IMR-90 (cell line): Measurements from ENCODE around the gene AKAP17A. TPM values are rescaled to one million over a fixed set of nuclear protein-coding genes. Genes with fewer than 3 reads are reported as not detected.

ENCODE experiments used
- ATAC-seq: fragments of 200-7000 bp; cut with Tn5 transposase; 2 replicates; pipeline ENCODE4 v1.9.1; 2020; ENCODE audit warnings: low read depth, mild to moderate bottlenecking, moderate library complexity
- BruUV-seq: library from RNA; stranded (reverse); fragments of 400-500 nt; replicated peaks from 2 replicates; lab custom pipeline; 2021; lab: Mats Ljungman, UMichigan
- CTCF ChIA-PET: fragments of 300-600 bp; formaldehyde crosslinking; extraction: SDS; loops from one replicate; lab custom pipeline; 2021; ENCODE audit warnings: antibody characterized with exemption; lab: Yijun Ruan, JAX
- POLR2A ChIA-PET: fragments of 300-600 bp; sonication (Branson Sonifier 250); formaldehyde crosslinking; loops from one replicate; lab custom pipeline; 2022; ENCODE audit warnings: antibody characterized with exemption; ENCODE audit not compliant: unreplicated experiment; lab: Charles Lee
- DNase-seq: peaks from one replicate; pipeline ENCODE4 v3.0.0; 2013
- H2AFZ ChIP-seq: replicated peaks from 2 replicates; pipeline ENCODE3; 2013; ENCODE audit warnings: low read length, mild to moderate bottlenecking; ENCODE audit not compliant: poor library complexity
- H2AK5ac ChIP-seq: 2 replicates; pipeline ENCODE4 v1.6.1; 2013; ENCODE audit warnings: low read depth, low read length, inconsistent platforms
- H2AK9ac ChIP-seq: replicated peaks from 2 replicates; pipeline ENCODE3; 2013; ENCODE audit warnings: mild to moderate bottlenecking, low read depth, low read length, moderate library complexity; ENCODE audit not compliant: poor library complexity
- H2BK120ac ChIP-seq: 2 replicates; pipeline ENCODE4 v1.6.1; 2013; ENCODE audit warnings: low read depth, low read length, inconsistent platforms
- H2BK15ac ChIP-seq: 3 replicates; pipeline ENCODE4 v1.6.1; 2013; ENCODE audit warnings: low read depth, low read length, inconsistent platforms
- H2BK20ac ChIP-seq: 2 replicates; pipeline ENCODE4 v1.6.1; 2013; ENCODE audit warnings: low read depth, mild to moderate bottlenecking, inconsistent platforms, low read length, moderate library complexity
- H2BK5ac ChIP-seq: 2 replicates; pipeline ENCODE4 v1.6.1; 2013; ENCODE audit warnings: mild to moderate bottlenecking, low read depth, low read length, inconsistent platforms; ENCODE audit not compliant: poor library complexity, severe bottlenecking
- H3K14ac ChIP-seq: replicated peaks from 2 replicates; pipeline ENCODE4 v1.6.1; 2013; ENCODE audit warnings: low read depth, low read length, inconsistent platforms
- H3K18ac ChIP-seq: 2 replicates; pipeline ENCODE4 v1.6.1; 2013; ENCODE audit warnings: low read depth, low read length, control low read depth
- H3K23ac ChIP-seq: 2 replicates; pipeline ENCODE4 v1.6.1; 2013; ENCODE audit warnings: low read depth, low read length, inconsistent platforms
- H3K27ac ChIP-seq: 2 replicates; pipeline ENCODE4 v1.5.1; 2013; ENCODE audit warnings: mild to moderate bottlenecking, control low read depth, low read length; ENCODE audit not compliant: insufficient read depth
- H3K27me3 ChIP-seq: 2 replicates; pipeline ENCODE4 v1.6.1; 2013; ENCODE audit warnings: low read length; ENCODE audit not compliant: control insufficient read depth, insufficient read depth
- H3K36me3 ChIP-seq: 2 replicates; pipeline ENCODE4 v1.6.1; 2013; ENCODE audit warnings: low read length, mixed read lengths; ENCODE audit not compliant: control insufficient read depth, insufficient read depth
- H3K4ac ChIP-seq: 2 replicates; pipeline ENCODE4 v1.6.1; 2013; ENCODE audit warnings: low read depth, low read length, inconsistent platforms
- H3K4me1 ChIP-seq: 2 replicates; pipeline ENCODE4 v1.6.1; 2013; ENCODE audit warnings: low read length, mixed read lengths; ENCODE audit not compliant: control insufficient read depth, insufficient read depth
- H3K4me2 ChIP-seq: 2 replicates; pipeline ENCODE4 v1.6.1; 2013; ENCODE audit warnings: low read depth, mild to moderate bottlenecking, control low read depth, low read length, moderate library complexity
- H3K4me3 ChIP-seq: 2 replicates; pipeline ENCODE4 v1.5.1; 2013; ENCODE audit warnings: low read depth, mild to moderate bottlenecking, control low read depth, low read length, moderate library complexity; ENCODE audit not compliant: insufficient read depth
- H3K56ac ChIP-seq: 2 replicates; pipeline ENCODE4 v1.6.1; 2013; ENCODE audit warnings: low read length, inconsistent platforms; ENCODE audit not compliant: insufficient read depth; ENCODE audit errors: extremely low read depth
- H3K79me1 ChIP-seq, 2 experiments: 2 replicates each; pipeline ENCODE4 v1.6.1; 2013; ENCODE audit warnings: low read length in 2 of 2, inconsistent platforms in 1 of 2, low read depth in 1 of 2
- H3K9ac ChIP-seq: 2 replicates; pipeline ENCODE4 v1.6.1; 2013; ENCODE audit warnings: low read depth, low read length, control low read depth
- H3K9me1 ChIP-seq: 2 replicates; pipeline ENCODE4 v1.6.1; 2013; ENCODE audit warnings: low read length, inconsistent platforms; ENCODE audit not compliant: insufficient read depth
- H3K9me3 ChIP-seq: 2 replicates; pipeline ENCODE4 v1.6.1; 2013; ENCODE audit warnings: low read length; ENCODE audit not compliant: control insufficient read depth, insufficient read depth
- H4K20me1 ChIP-seq: 2 replicates; pipeline ENCODE4 v1.6.1; 2013; ENCODE audit warnings: low read length, inconsistent platforms; ENCODE audit not compliant: insufficient read depth
- H4K5ac ChIP-seq: 2 replicates; pipeline ENCODE4 v1.6.1; 2013; ENCODE audit warnings: mild to moderate bottlenecking, low read depth, low read length, control low read depth
- H4K8ac ChIP-seq, 2 experiments: 2 replicates each; pipeline ENCODE4 v1.6.1; 2013; ENCODE audit warnings: low read depth in 2 of 2, low read length in 2 of 2, control low read depth in 1 of 2, inconsistent platforms in 1 of 2
- H4K91ac ChIP-seq: 2 replicates; pipeline ENCODE4 v1.6.1; 2013; ENCODE audit warnings: low read depth, low read length, inconsistent platforms; ENCODE audit not compliant: insufficient read depth
- BHLHE40 ChIP-seq: fragments of 150-350 bp; IDR thresholded peaks from 2 replicates; pipeline ENCODE4 v1.6.1; 2016; ENCODE audit warnings: mild to moderate bottlenecking, low read depth, low read length
- CEBPB ChIP-seq: IDR thresholded peaks from 2 replicates; pipeline ENCODE4 v1.6.1; 2012; ENCODE audit warnings: low read depth, low read length, improper control_type of control experiment
- CHD1 ChIP-seq: IDR thresholded peaks from 2 replicates; pipeline ENCODE4 v1.6.1; 2012; ENCODE audit warnings: low read depth, low read length, improper control_type of control experiment
- ELK1 ChIP-seq: fragments of 150-350 bp; IDR thresholded peaks from 2 replicates; pipeline ENCODE4 v1.6.1; 2016; ENCODE audit warnings: low read depth, mild to moderate bottlenecking, low read length, moderate library complexity, borderline replicate concordance
- FOS ChIP-seq: fragments of 150-350 bp; IDR thresholded peaks from 2 replicates; pipeline ENCODE4 v1.6.1; 2016; ENCODE audit warnings: low read depth, low read length
- MAFK ChIP-seq: IDR thresholded peaks from 2 replicates; pipeline ENCODE4 v1.6.1; 2012; ENCODE audit warnings: low read depth, low read length, improper control_type of control experiment
- MAZ ChIP-seq: IDR thresholded peaks from 2 replicates; pipeline ENCODE4 v1.6.1; 2012; ENCODE audit warnings: low read depth, mild to moderate bottlenecking, low read length, improper control_type of control experiment, moderate library complexity, borderline replicate concordance
- MXI1 ChIP-seq: IDR thresholded peaks from 2 replicates; pipeline ENCODE4 v1.6.1; 2012; ENCODE audit warnings: low read depth, mild to moderate bottlenecking, low read length, moderate library complexity, borderline replicate concordance
- NFE2L2 ChIP-seq: fragments of 150-350 bp; IDR thresholded peaks from 2 replicates; pipeline ENCODE4 v1.6.1; 2016; ENCODE audit warnings: low read depth, mild to moderate bottlenecking, low read length
- POLR2A ChIP-seq: IDR thresholded peaks from 2 replicates; pipeline ENCODE4 v1.6.1; 2012; ENCODE audit warnings: mild to moderate bottlenecking, low read depth, low read length
- RAD21 ChIP-seq: IDR thresholded peaks from 2 replicates; pipeline ENCODE4 v1.6.1; 2012; ENCODE audit warnings: low read length, improper control_type of control experiment
- RCOR1 ChIP-seq: IDR thresholded peaks from 2 replicates; pipeline ENCODE4 v1.6.1; 2012; ENCODE audit warnings: mild to moderate bottlenecking, low read length, improper control_type of control experiment; ENCODE audit not compliant: insufficient replicate concordance
- RFX5 ChIP-seq: IDR thresholded peaks from 2 replicates; pipeline ENCODE4 v1.8.0; 2012; ENCODE audit warnings: low read depth, mild to moderate bottlenecking, low read length, moderate library complexity
- SMC3 ChIP-seq: fragments of 150-350 bp; IDR thresholded peaks from 2 replicates; pipeline ENCODE4 v1.6.1; 2016; ENCODE audit warnings: low read depth, mild to moderate bottlenecking, antibody characterized with exemption, low read length, moderate library complexity
- WGBS, 2 experiments: methylation state at CpG; one replicate each; pipeline versions ENCODE4 v1.1.5 to v1.1.7; 2013; ENCODE audit warnings: missing lambda C conversion rate in 2 of 2; ENCODE audit not compliant: insufficient read length in 1 of 2; ENCODE audit errors: extremely low coverage in 2 of 2; 5-methylcytosine and 5-hydroxymethylcytosine counted together
- dilution Hi-C: fragments of 300-500 bp; cut with HindIII; formaldehyde crosslinking; loops from one replicate; pipeline ENCODE4 v1.14.3; 2018; ENCODE audit warnings: low sequenced_read_pairs; ENCODE audit not compliant: unreplicated experiment
- in situ Hi-C: fragments of 300-500 bp; cut with MboI; formaldehyde crosslinking; loops from 3 replicates; pipeline ENCODE4 v1.14.3; 2019; ENCODE audit warnings: low sequenced_read_pairs, inconsistent platforms, mixed read lengths
- intact Hi-C: fragments of 100-400 bp; cut with micrococcal nuclease; formaldehyde crosslinking; loops from 2 replicates; pipeline ENCODE4 v1.10.0; 2022
- polyA plus RNA-seq, 3 experiments: library from polyadenylated mRNA; depleted of rRNA; stranded (reverse); fragments of >200 nt; gene quantifications; 2 replicates each; pipeline ENCODE4 v1.2.3, GENCODE V29; 2012; ENCODE audit warnings: low replicate concordance in 1 of 3
- total RNA-seq: library from RNA; depleted of rRNA; stranded (reverse); fragments of >200 nt; gene quantifications from 2 replicates; pipeline ENCODE4 v1.2.3, GENCODE V29; 2012
- TF ChIP-seq, protein P1 (sequence below): fragments of 150-350 bp; IDR thresholded peaks from 2 replicates; pipeline ENCODE4 v1.6.1; 2017; ENCODE audit warnings: mild to moderate bottlenecking, antibody characterized with exemption, low read length, low read depth
- TF ChIP-seq, protein P2 (sequence below): conservative IDR thresholded peaks from 2 replicates; pipeline ENCODE4 v1.5.1; 2012; ENCODE audit warnings: mild to moderate bottlenecking, low read depth, low read length, improper control_type of control experiment

The AKAP17A gene
- total and polyA plus RNA-seq, 2 of the 4 experiments (the other 2 are of a cell fraction), result 9.0 to 23.7 TPM

- no peak overlapping the region for H3K27ac ChIP-seq
- H2AK9ac ChIP-seq, result no peak overlapping the region
- no peak overlapping the region for H2BK20ac ChIP-seq
- H2BK15ac ChIP-seq, result no peak overlapping the region
- no peak overlapping the region for H4K91ac ChIP-seq
- no peaks in the 10 kb centered on the region for H3K36me3 ChIP-seq
- H2BK120ac ChIP-seq, result no peak overlapping the region
- no peak overlapping the region for H3K18ac ChIP-seq
- H3K56ac ChIP-seq, result no peak overlapping the region
- TF ChIP-seq MAZ (no peak), CHD1 (no peak), MAFK (no peak), RCOR1 (no peak), BHLHE40 (no peak), RAD21 (no peak), FOS (no peak), NFE2L2 (no peak), MXI1 (no peak), ELK1 (no peak), CEBPB (no peak), RFX5 (no peak), POLR2A (no peak), SMC3 (no peak)
- TF ChIP-seq, protein P1, sequence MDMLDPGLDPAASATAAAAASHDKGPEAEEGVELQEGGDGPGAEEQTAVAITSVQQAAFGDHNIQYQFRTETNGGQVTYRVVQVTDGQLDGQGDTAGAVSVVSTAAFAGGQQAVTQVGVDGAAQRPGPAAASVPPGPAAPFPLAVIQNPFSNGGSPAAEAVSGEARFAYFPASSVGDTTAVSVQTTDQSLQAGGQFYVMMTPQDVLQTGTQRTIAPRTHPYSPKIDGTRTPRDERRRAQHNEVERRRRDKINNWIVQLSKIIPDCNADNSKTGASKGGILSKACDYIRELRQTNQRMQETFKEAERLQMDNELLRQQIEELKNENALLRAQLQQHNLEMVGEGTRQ, result no peak
- TF ChIP-seq, protein P2, sequence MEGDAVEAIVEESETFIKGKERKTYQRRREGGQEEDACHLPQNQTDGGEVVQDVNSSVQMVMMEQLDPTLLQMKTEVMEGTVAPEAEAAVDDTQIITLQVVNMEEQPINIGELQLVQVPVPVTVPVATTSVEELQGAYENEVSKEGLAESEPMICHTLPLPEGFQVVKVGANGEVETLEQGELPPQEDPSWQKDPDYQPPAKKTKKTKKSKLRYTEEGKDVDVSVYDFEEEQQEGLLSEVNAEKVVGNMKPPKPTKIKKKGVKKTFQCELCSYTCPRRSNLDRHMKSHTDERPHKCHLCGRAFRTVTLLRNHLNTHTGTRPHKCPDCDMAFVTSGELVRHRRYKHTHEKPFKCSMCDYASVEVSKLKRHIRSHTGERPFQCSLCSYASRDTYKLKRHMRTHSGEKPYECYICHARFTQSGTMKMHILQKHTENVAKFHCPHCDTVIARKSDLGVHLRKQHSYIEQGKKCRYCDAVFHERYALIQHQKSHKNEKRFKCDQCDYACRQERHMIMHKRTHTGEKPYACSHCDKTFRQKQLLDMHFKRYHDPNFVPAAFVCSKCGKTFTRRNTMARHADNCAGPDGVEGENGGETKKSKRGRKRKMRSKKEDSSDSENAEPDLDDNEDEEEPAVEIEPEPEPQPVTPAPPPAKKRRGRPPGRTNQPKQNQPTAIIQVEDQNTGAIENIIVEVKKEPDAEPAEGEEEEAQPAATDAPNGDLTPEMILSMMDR, result no peak
- in situ Hi-C loops, result no loop called here
- H3K9me3 ChIP-seq, result peaks cover 17% of the 10 kb centered on the region
- BruUV-seq, result no TSS peak
- no peak overlapping the region for H2AFZ ChIP-seq
- no peaks in the 10 kb centered on the region for H3K4me1 ChIP-seq
- no peak for DNase-seq
- CTCF ChIA-PET, result no interaction called here
- no peak overlapping the region for H3K9ac ChIP-seq
- H3K4me2 ChIP-seq, result no peak overlapping the region
- H3K27me3 ChIP-seq, result no peaks in the 10 kb centered on the region
- H4K20me1 ChIP-seq, result no peaks in the 10 kb centered on the region
- POLR2A ChIA-PET, result no interaction called here
- intact Hi-C loops, result no loop called here
- H2BK5ac ChIP-seq, result no peak overlapping the region
- dilution Hi-C loops, result no loop called here
- H3K9me1 ChIP-seq, result no peaks in the 10 kb centered on the region
- 58% methylated on average over 14 of the region's 18 CpGs; no CpG with 5 or more reads in 1 of the 2 experiments for WGBS, 2 experiments
- no peak overlapping the region for H4K5ac ChIP-seq
- H3K4ac ChIP-seq, result no peak overlapping the region
- H2AK5ac ChIP-seq, result no peak overlapping the region
- H3K23ac ChIP-seq, result no peak overlapping the region
- no peak for ATAC-seq
- H3K4me3 ChIP-seq, result no peak overlapping the region
- H4K8ac ChIP-seq, result no peak overlapping the region
- H3K79me1 ChIP-seq, result no peaks in the 10 kb centered on the region
- H3K14ac ChIP-seq, result no peak overlapping the region
Observed at GRCh38 chrX:1546691-1547251, 44.6 kb upstream of the AKAP17A start.
